ENCODE measurements around the gene NOMO2.
"Not testable (repeated sequence)": the region's sequence is repeated elsewhere in the genome, so short reads cannot be mapped to it uniquely, and the experiment has no call there.

GRCh38 chr16:18560416-18561220 is 1.3 kb downstream of the NOMO2 start:
- not testable (repeated sequence) for TF ChIP-seq EZH2phosphoT487 (IDR thresholded peaks at IDR 0.05; ENCODE audit: insufficient read depth, low read depth); EZH2 (IDR thresholded peaks at IDR 0.05; ENCODE audit: insufficient read depth, poor library complexity, severe bottlenecking)

Data from GM23248 (cell line).